ENCODE data around the gene GPR15LG.
"Not testable (repeated sequence)": the region's sequence is repeated elsewhere in the genome, so short reads cannot be mapped to it uniquely, and the experiment has no call there.

Gene GPR15LG

DNA sequence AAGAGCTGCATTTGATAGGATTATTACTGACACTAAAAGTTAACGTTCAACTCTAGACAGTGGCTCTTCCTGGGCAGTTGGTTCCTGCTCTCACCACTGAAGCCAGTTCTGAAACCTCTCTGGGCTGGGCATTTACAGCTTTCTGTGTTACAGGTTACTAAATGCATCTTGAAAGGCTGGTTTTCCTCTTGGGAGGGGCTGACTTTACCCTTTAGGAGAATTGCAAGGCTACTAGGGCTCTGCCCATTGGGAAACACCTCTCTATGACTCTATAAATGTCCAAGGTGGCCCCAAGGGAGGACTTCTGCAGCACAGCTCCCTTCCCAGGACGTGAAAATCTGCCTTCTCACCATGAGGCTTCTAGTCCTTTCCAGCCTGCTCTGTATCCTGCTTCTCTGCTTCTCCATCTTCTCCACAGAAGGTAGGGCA lies at the start of gene GPR15LG:
GPR15LG (plus strand) TSS at position 301 of the 429 bp plus-strand sequence; CDS start at position 352, 51 bp downstream.
- no peak for DNase-seq (ENCODE audit: low read depth in 2 of 2)

DNA sequence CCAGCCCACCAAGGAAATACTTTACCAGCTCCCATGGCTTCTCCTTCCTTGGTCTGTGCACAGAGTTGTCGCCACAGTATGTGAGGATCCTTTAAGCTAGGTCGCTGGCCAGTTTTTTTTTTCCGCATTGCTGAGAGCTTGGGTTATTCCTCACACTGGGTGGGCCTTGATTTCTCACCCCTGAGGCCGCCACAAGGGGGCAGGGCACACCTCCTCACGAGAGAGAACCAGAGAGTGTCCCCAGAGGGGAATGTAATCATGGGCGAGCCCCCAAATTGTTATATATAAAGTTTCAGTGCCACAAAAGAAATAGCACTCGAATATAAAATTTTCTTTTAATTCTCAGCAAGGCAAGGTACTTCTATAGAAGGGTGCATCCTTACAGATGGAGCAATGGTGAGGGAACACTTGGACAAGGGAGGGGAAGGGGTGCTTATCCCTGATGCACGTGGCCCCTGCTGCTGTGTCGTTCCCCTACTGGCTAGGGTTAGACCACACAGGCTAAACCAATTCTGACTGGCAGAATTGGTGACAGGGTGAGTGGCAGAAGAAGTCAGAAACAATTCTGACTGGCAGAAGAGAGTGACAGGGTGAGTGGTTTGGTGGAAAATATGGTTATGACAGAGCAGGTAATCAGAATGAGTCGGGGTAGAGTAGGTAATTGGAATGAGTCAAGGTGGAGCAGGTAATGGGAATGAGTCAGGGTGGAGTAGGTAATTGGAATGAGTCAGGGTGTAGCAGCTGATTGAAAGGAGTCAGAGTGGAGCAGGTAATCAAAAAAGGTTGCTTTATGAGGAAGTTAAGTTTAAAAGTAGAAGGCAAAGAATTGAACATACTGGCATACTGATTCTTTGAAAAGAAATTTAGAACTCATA lies 47.5 kb upstream of the GPR15LG start:
- DNase-seq (ENCODE audit: low read depth in 2 of 2) = not testable (repeated sequence)

DNA sequence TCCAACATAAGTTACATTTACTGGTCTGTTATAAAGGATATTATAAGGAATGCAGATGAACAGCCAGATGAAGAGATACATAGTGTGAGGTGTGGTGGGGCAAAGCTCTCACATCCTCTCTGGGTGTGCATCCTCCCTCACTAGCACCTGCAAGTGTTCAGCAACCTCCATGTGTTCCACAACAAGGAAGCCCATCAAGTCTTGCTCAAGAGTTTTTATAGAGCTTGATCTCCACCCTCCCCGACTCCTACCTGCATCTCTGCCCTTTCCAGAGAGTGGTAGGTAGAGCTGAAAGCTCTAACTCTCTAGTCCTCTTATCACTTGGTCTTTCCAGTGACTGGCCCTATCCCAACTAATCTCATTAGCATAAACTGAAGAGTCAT lies 46.8 kb upstream of the GPR15LG start:
- DNase-seq (ENCODE audit: low read depth in 2 of 2) = no peak

DNA sequence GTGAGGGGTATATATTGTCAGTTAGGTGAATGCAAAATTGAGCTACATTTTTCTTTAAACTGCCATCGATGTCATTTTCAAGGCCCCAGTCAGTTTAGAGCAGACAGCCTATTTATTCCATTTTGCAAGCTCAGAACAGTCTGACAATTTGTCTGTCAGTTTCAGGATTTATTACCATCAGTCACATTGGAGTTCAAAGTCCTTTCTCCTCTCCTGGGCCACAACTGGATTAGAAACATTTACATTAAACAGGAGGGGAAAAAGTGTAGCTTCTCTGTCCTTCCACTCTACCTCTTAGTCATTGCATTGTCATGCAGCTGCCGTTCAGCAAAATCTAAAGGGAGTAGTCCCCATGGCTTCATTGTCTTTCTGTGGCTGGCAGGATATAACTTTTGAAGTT lies 37.8 kb upstream of the GPR15LG start:
- DNase-seq (ENCODE audit: low read depth in 2 of 2) = no peak

DNA sequence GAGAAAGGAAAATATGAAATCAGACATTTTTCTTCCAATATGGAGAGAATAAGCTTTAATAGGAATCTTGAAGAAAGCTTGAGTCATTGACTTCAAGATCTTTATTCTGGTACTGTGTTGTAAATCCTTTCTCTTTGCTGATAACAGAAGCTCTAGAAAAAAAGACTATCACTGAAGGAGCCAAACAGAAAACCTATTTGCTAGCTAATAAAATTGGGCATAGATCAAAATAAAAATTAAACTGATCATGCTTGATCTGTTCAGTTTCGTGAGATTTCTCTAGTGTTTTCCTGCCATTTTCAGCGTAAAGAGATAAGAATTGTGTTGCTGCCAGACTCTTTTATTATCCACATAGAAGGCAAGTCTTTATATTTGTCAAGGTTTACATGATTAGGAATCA lies 35.8 kb upstream of the GPR15LG start:
- DNase-seq (ENCODE audit: low read depth in 2 of 2) = no peak

DNA sequence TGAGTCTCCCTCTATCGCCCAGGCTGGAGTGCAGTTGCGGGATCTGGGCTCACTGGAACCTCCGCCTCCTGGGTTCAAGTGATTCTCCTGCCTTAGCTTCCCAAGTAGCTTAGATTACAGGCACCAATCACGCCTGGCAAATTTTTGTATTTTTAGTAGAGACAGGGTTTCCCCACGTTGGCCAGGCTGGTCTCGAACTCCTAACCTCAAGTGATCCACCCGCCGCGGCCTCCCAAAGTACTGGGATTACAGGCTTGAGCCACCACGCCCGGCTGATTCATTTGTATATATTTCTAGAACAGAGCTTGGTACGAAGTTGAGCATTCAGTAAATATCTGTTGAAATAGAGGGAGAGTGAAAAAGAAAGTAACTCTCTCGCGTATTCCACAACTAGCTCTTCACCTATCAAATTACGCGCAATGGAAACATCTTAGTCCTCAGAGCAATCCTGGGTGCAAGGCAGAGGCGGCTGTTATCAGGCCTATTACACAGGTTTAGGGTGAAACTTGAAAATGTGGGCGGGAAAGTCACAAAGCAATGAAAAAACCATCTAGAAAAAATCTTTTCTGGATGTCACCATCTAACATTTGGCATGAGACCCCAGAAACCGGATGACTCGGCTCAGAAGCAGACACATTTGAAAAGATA lies 35.0 kb upstream of the GPR15LG start:
- no peak for DNase-seq (ENCODE audit: low read depth in 2 of 2)

DNA sequence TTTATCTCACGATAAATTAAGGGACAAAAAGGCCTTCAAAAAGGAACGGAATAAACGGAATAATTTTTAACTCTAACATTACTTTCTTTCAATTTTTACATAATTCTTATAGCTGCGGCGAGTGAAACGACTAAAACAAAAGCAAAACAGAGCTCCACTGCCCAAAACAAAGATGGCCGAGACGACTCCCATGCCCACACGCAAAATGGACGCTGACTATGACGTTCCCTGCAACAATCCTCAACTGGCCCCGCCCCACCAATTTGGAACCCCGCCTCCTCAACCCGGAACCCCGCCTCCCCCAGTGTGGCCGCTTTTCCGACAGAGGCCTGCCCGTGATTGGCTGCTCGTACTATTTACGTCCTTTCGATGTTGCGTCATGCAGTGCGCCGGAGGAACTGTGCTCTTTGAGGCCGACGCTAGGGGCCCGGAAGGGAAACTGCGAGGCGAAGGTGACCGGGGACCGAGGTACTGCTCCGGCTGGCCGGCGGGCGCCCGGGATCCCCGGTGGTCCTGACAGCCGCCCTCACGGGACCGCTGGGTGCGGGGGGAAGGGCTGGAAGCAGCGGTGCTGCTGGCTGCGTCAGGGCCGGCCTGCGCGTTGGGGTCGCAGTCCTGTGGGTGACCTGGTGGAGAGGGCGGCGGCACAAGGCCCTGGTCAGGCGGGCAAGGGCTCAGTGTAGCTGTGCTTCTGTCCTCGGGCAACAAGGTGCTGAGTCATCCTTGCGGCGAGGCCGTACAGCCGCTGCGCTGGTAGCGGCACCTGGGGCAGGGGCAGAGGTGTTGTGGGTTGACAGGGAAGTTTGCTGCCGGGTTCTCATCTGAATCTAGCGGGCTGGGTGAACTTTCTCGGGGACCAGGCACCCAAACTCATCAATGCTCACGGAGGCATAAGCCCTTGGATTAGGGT lies 34.2 kb upstream of the GPR15LG start, which contains the start of gene GHITM:
GHITM (plus strand) TSS at position 384 of the 910 bp plus-strand sequence. CDS start 1,992 bp downstream, outside the sequence.
- peak; percentile 99 to 100 for DNase-seq (ENCODE audit: low read depth in 2 of 2)

DNA sequence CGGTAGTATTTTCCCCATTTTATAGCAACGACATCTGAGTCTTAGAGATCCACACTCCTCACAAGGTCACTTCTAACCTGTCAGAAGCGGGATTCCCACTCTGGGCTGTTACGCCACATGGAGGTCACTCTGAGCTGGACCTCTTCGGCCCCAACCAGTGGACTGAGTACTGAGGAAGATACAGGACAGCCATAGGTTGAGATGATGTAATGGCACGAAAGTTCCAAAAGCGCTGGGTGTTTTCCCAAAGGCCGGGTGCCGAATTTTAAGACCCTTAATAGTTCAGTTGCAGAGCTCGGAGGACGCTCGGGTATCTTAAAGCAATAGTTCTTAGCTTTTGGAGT lies 33.6 kb upstream of the GPR15LG start:
- no peak for DNase-seq (ENCODE audit: low read depth in 2 of 2)

DNA sequence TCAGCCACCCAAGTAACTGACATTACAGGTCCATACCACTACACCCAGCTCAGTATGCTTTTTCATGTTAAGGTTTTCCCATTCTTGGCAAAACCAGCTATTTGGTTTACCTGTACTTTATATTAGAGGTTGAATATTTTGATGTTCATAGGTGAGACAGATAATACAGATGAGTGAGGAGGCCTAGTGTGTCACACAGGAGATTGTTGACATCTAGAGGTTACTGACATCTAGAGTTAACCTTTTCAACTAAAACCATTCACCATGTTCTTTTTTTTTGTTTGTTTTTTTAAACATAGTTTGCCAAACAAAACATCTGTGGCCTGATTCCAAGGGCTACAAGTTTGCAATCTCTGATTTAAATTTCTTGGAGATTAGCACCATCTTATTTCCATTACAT lies 26.3 kb upstream of the GPR15LG start:
- DNase-seq (ENCODE audit: low read depth in 2 of 2) = no peak

DNA sequence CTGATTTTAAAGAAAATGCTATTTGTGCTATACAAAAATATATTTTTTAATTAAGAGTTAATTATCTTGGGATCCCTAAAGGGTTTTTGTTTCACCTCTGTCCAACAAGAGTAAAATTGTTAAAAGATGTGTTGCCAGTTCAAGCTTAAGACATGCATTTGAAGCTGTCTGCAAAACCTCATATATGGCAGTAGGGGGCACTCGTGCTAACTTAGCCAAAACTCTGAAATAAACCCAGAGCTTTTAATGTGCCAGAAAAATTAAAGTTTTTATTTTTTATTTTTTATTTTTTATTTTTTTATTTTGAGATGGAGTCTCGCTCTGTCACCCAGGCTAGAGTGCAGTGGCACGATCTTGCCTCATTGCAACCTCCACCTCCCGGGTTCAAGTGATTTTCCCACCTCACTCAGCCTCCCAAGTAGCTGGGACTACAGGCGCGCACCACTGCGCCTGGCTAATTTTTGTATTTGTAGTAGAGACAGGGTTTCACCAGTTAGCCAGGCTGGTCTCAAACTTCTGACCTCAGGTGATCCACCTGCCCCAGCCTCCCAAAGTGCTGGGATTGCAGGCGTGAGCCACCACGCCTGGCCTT lies 25.5 kb upstream of the GPR15LG start:
- DNase-seq (ENCODE audit: low read depth in 2 of 2) = not testable (repeated sequence)

DNA sequence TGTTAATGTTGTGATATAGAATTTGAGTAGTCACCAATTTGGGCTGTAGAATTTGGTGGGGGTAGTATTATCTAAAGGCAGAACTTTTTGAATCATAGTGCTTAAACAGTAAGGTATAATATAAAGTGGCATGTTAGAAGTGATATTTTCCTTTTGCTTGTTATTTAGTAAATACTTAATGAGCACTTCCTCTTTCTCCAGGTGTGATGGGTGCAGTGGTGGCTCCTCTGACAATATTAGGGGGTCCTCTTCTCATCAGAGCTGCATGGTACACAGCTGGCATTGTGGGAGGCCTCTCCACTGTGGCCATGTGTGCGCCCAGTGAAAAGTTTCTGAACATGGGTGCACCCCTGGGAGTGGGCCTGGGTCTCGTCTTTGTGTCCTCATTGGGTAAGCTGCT lies 23.7 kb upstream of the GPR15LG start:
- no peak for DNase-seq (ENCODE audit: low read depth in 2 of 2)

DNA sequence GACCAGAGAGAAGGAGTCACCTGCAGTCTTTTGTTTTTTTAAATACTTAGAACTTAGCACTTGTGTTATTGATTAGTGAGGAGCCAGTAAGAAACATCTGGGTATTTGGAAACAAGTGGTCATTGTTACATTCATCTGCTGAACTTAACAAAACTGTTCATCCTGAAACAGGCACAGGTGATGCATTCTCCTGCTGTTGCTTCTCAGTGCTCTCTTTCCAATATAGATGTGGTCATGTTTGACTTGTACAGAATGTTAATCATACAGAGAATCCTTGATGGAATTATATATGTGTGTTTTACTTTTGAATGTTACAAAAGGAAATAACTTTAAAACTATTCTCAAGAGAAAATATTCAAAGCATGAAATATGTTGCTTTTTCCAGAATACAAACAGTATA lies 20.8 kb upstream of the GPR15LG start:
- DNase-seq (ENCODE audit: low read depth in 2 of 2) = no peak

DNA sequence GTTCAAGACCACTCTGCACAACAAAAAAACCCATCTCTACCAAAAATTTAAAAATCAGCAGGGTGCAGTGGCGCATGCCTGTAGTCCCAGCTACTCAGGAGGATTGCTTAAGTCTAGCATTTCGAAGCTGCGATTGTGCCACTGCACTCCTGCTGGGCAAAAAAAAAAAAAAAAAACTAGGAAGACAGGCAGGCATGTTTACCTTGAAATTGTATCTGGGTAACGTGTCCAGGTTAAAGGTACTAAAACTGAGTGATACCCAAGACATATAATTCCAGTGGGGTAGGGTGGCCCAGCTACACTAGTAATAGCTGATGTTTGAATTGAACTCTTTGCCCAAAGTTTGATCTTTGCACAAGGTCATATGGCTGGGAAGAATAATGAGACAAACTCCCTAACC lies 18.1 kb upstream of the GPR15LG start:
- DNase-seq (ENCODE audit: low read depth in 2 of 2) = no peak

DNA sequence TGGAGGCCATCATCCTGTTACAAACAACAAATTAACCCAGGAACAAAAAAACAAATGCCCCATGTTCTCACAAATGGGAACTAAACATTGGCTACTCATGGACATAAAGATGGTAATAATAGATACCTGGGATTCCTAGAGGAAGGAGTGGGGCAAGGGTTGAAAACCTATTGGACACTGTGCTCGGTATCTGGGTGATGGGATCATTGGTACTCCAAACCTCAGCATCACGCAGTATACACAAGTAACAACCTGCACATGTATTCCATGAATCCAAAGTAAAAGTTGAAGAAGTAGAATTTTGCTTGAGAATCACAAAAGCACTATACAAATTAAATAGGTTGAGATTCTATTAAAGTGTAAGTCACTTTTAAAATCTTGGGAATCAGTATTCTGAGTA lies 17.6 kb upstream of the GPR15LG start:
- no peak for DNase-seq (ENCODE audit: low read depth in 2 of 2)

DNA sequence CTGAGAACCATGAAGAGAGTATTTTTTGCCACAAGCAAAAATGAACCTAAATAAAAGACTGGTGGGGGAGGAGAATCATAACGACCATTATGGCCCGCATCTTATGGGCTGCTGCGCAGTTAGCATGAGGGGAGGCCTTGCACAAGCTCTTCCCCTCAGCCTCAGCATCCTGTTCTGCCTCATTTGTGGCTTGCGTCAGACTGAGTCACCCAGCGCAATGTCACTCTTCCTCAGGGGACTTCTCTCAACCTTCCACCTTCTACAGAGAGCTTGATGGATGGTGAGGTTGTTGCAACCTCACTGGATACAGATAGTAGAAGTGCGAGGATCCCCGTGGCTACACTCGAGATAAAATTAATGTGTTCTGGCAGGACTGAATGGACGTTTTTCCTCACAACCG lies 16.8 kb upstream of the GPR15LG start:
- peak; percentile 19 to 24 for DNase-seq (ENCODE audit: low read depth in 2 of 2)

DNA sequence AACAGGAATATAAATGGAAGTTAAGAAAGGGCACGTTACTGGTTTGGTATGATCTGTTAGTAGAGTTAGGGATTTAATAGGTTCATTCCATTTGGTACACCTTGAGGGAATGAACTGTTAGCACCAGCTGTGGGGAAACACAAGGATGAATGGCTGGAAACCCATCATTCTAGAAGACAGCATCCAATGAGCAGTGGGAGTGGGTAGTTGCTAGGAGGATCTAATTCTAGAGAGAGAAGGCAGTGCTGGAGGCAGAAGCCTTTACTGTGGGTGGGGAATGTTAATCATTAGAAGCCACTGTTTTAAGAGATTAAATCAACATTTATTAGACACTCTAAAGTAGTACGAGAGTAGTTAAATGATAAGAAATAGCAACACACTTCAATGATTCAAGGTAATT lies 15.5 kb upstream of the GPR15LG start:
- DNase-seq (ENCODE audit: low read depth in 2 of 2) = no peak

DNA sequence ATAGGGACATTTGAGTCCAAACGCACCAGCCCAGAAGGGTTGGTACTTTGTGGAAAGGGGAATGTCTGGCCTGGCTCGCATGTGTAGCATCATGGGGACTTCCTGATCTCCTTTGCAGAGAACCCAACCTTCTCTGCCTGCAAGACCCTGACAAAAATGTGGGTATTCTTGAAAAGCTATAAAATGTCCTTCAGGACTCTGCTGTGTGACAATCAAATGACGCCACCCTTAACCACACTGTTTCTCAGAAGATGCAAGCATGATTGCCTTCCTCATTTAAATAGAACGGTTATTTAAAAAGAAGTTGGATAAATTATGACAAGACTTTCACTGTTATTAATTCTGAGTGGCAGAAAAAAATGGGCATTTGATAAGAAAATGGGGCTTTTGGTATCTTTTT lies 15.1 kb upstream of the GPR15LG start:
- DNase-seq (ENCODE audit: low read depth in 2 of 2) = no peak

DNA sequence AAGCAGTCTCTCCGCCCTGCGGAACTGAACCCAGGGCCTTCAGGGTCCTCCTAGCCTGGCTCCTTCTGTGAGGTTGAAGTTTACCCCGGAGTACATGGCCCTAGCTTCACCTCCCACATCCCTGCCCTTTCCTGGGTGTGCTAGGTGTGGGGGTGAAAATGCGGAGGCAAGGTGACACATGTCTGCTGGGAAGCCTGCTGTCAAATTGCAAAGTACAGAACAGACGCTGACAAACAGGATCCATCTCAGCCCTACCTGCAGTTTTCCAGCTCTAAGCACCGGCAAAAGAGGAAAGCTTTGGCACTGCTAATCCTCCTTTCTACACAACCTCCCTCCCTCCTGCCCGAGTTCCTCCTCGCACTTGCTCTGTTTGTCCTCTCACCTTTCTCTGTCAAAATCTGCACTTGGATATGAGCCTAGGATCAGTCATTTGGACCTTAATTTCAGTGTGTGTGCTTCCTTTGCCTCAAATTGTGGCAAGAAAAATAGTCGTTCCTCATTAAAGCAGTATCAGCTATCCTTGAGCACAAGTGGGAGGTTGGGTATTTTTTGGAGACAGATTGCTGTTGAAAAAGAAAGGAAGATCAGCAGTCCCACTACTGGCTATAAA lies 14.4 kb upstream of the GPR15LG start:
- DNase-seq (ENCODE audit: low read depth in 2 of 2) = no peak

DNA sequence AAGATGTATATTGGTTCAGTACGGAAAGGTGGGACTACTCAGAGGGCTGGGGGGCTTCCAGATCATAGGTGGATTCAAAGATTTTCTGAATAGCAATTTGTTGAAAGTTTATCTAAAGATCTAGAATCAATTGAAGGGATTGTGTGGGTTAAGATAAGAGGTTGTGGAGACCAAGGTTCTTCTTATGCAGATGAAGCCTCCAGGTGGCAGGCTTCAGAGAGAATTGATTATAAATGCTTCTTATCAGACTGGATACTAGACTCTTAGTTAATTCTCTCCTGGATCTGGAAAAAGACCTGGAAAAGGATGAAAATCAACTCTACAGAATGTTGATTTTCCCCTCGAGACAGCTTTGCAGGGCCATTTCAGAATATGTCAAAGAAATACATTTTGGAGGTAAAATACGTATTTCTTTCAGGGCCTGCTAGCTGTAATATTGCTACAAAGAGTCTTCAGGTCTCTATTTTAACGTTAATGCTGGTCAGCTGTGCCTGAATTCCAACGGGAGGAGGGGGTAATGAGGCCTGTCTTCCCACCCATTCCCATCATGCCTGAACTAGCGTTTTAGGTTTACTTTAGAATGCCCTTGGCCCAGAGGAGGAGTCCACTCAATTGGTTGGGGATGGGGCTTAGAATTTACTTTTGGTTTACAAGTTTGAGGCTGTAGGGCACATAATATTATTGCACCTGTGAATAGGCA lies 12.8 kb upstream of the GPR15LG start:
- DNase-seq (ENCODE audit: low read depth in 2 of 2) = no peak

DNA sequence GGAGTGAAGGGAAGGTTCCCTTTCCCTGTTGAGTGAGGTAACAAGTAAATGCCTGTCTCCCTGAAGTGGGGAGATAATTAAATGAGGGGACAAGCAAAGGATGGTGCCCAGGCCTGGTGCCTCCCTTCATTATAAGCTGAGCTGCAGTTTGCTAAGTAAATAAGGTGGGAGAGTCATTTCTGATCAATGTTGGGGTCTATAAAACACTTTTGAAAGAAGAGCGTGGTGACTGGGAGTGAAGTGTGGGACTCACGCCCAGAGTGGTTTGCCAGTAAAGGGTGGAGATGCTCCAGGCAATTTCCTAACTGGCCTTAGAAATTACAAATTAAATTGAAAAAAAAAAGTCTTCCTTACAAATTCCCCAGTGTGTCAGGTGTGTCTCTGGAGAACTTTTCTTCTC lies 9.6 kb upstream of the GPR15LG start:
- DNase-seq (ENCODE audit: low read depth in 2 of 2) = no peak

DNA sequence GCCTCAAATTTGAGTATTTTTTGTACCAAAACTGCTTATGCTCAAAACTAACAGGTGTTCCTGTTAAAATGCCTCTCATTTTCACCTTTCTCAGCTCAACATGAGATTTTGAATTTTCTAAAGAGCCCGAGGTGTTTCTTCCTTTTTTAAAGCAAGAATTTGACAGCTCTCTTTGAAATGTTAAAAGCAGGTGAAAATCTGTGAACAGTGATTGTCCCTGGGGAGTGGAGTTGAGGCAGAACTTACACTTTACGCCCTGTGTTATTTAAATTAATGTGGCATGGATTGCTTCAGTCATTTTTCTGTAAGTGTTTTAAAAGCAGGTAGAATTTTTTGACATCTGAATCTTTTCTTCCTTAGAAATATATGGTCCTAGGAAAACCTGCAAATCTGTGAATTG lies 9.2 kb upstream of the GPR15LG start:
- no peak for DNase-seq (ENCODE audit: low read depth in 2 of 2)

All from stimulated activated CD8-positive, alpha-beta memory T cell treated with anti-CD3 and anti-CD28 coated beads, Interleukin-7, amount 100 ng/mL, for 1 hour (primary cell).